Stimulated activated CD8-positive, alpha-beta memory T cell treated with anti-CD3 and anti-CD28 coated beads, Interleukin-2, amount 100 ng/mL, for 1 hour (primary cell): ENCODE data around the gene PIP5K1C.
"Not testable (repeated sequence)": the region's sequence is repeated elsewhere in the genome, so short reads cannot be mapped to it uniquely, and the experiment has no call there.

Experiments used
- DNase-seq, 2 donors: peaks; one replicate each; pipeline ENCODE4 v3.0.0-alpha.2; 2020; ENCODE audit warnings: low read depth in 2 of 2

PIP5K1C gene

GRCh38 chr19:3589439-3589838, 110.8 kb downstream of the PIP5K1C start:
- no peak for DNase-seq

GRCh38 chr19:3586707-3587346, 113.4 kb downstream of the PIP5K1C start:
- DNase-seq: no peak

GRCh38 chr19:3586127-3586626, 114.1 kb downstream of the PIP5K1C start:
- DNase-seq: no peak

GRCh38 chr19:3585301-3586126, 114.8 kb downstream of the PIP5K1C start, which contains the start of gene GIPC3:
Gene GIPC3 (plus strand): TSS chr19:3585478. CDS start chr19:3585598, 120 bp downstream.
- no peak for DNase-seq

- not testable (repeated sequence) for DNase-seq
Observed at GRCh38 chr19:3584036-3584802, 116.0 kb downstream of the PIP5K1C start.

- DNase-seq: not testable (repeated sequence)
Observed at GRCh38 chr19:3581792-3582191, 118.5 kb downstream of the PIP5K1C start.
